Muscle layer of colon (tissue), 2 donors: ENCODE data around the gene GABRG3.
"Not testable (repeated sequence)": the region's sequence is repeated elsewhere in the genome, so short reads cannot be mapped to it uniquely, and the experiment has no call there.

Source experiments
- H3K27ac ChIP-seq: one replicate; pipeline ENCODE4 v1.7.0; 2013; ENCODE audit warnings: low read depth, mild to moderate bottlenecking, low read length, moderate library complexity
- H3K27me3 ChIP-seq, 2 donors: one replicate each; pipeline ENCODE4 v1.7.0; 2013; ENCODE audit warnings: low read length in 2 of 2, mild to moderate bottlenecking in 2 of 2; ENCODE audit not compliant: insufficient read depth in 2 of 2, control insufficient read depth in 1 of 2
- H3K36me3 ChIP-seq: one replicate; pipeline ENCODE4 v1.7.0; 2013; ENCODE audit warnings: mild to moderate bottlenecking, low read length; ENCODE audit not compliant: insufficient read depth
- H3K4me1 ChIP-seq: one replicate; pipeline ENCODE4 v1.7.0; 2013; ENCODE audit warnings: mild to moderate bottlenecking, low read length; ENCODE audit not compliant: insufficient read depth
- H3K4me3 ChIP-seq, 2 donors: one replicate each; pipeline ENCODE4 v1.7.0; 2013; ENCODE audit warnings: low read length in 2 of 2, low read depth in 1 of 2, mild to moderate bottlenecking in 1 of 2, moderate library complexity in 1 of 2
- H3K9ac ChIP-seq: one replicate; pipeline ENCODE4 v1.7.0; 2013; ENCODE audit warnings: low read length
- H3K9me3 ChIP-seq: one replicate; pipeline ENCODE4 v1.7.0; 2013; ENCODE audit warnings: mild to moderate bottlenecking, low read length
- donor health status: abdominal sarcoma.
- donor health status: Adenocarcinoma of cecum.

GABRG3 gene

DNA sequence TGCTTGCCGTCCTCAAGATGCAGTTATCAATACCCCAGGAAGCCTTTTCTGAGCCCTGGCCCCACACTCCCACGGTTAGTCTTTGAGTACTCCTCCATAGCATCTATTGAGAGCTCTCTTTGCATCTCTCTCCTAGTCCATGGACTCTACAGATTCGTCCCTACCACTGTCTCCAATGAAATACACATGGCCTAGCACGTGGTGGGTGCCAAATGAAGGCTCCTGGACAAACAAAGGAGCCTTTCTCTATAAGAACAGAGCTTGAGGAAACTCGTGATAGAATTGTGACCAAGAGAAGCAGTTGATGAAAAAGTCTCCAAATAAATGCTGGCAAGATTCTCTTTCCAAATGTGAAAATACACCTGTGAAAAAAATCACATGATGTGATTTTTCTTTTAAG, 166.1 kb downstream of the GABRG3 start:
- H3K27me3 ChIP-seq, result no peaks in the 10 kb centered on the region
- no peak overlapping the region for H3K27ac ChIP-seq
- no peaks in the 10 kb centered on the region for H3K36me3 ChIP-seq
- H3K4me1 ChIP-seq, result no peaks in the 10 kb centered on the region
- H3K4me3 ChIP-seq, result no peak overlapping the region
- no peaks in the 10 kb centered on the region for H3K9me3 ChIP-seq
- no peak overlapping the region for H3K9ac ChIP-seq

DNA sequence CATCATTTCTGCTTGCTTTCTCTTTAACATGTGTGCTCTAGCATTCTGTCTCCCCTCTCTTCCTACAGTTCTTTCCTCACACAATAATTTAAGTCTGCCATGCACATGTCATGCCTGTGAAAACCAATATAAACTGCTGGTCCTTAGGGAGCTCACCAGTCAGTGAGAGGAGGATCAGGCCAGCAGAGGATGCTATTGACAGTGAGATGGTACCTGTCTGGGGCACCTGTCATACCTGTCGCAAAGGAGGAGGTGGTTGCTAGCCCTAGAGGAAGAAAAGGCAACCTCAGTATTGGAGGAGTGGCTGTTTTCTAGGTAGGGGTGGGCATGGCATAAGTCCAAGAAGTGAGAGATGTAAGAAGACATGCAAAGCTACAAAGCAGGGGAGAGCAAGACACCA, 194.6 kb downstream of the GABRG3 start:
- Histone ChIP-seq H3K27ac (no peak overlapping the region), H3K4me1 (no peaks in the 10 kb centered on the region), H3K4me3 (no peak overlapping the region), H3K27me3 (no peaks in the 10 kb centered on the region), H3K9me3 (no peaks in the 10 kb centered on the region), H3K9ac (no peak overlapping the region), H3K36me3 (no peaks in the 10 kb centered on the region)

GRCh38 chr15:27166917-27167316, 195.9 kb downstream of the GABRG3 start:
- no peak overlapping the region for H3K27ac ChIP-seq
- H3K36me3 ChIP-seq, result no peaks in the 10 kb centered on the region
- no peaks in the 10 kb centered on the region for H3K4me1 ChIP-seq
- no peaks in the 10 kb centered on the region for H3K27me3 ChIP-seq
- no peak overlapping the region for H3K4me3 ChIP-seq
- no peaks in the 10 kb centered on the region for H3K9me3 ChIP-seq
- no peak overlapping the region for H3K9ac ChIP-seq

GRCh38 chr15:27167738-27168137, 196.8 kb downstream of the GABRG3 start:
- H3K27me3 ChIP-seq, result no peaks in the 10 kb centered on the region
- no peak overlapping the region for H3K27ac ChIP-seq
- no peak overlapping the region for H3K9ac ChIP-seq
- no peaks in the 10 kb centered on the region for H3K36me3 ChIP-seq
- H3K9me3 ChIP-seq, result no peaks in the 10 kb centered on the region
- no peaks in the 10 kb centered on the region for H3K4me1 ChIP-seq
- H3K4me3 ChIP-seq, result no peak overlapping the region

GRCh38 chr15:27170851-27171250, 199.9 kb downstream of the GABRG3 start:
- H3K4me3 ChIP-seq, result no peak overlapping the region
- H3K4me1 ChIP-seq, result no peaks in the 10 kb centered on the region
- no peak overlapping the region for H3K27ac ChIP-seq
- H3K36me3 ChIP-seq, result no peaks in the 10 kb centered on the region
- H3K9me3 ChIP-seq, result no peaks in the 10 kb centered on the region
- no peaks in the 10 kb centered on the region for H3K27me3 ChIP-seq
- H3K9ac ChIP-seq, result no peak overlapping the region

DNA sequence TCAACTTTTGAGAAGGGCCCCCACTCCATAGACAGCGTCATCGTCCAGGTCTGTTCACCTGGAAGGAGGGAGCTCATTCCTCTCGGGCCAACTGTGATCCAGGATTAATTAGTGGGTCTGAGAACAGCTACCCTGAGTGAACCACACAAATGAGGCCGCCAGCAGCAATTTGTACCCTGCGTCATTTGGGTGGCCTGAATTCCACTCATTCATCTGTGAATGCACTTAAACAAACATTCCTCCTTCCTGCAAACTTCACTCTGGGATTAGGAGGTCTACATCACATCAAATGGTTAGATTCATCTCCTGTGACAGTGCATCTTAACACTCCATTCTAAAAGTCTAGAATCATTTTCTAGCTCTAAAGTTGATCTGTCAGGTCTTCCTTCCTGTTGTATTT, 201.8 kb downstream of the GABRG3 start:
- no peaks in the 10 kb centered on the region for H3K27me3 ChIP-seq
- no peak overlapping the region for H3K4me3 ChIP-seq
- no peak overlapping the region for H3K27ac ChIP-seq
- H3K9ac ChIP-seq, result no peak overlapping the region
- peaks cover 7% of the 10 kb centered on the region for H3K9me3 ChIP-seq
- H3K36me3 ChIP-seq, result no peaks in the 10 kb centered on the region
- no peaks in the 10 kb centered on the region for H3K4me1 ChIP-seq

- peaks cover 7% of the 10 kb centered on the region for H3K9me3 ChIP-seq
- H3K9ac ChIP-seq, result no peak overlapping the region
- H3K4me3 ChIP-seq, result no peak overlapping the region
- no peak overlapping the region for H3K27ac ChIP-seq
- H3K36me3 ChIP-seq, result no peaks in the 10 kb centered on the region
- no peaks in the 10 kb centered on the region for H3K27me3 ChIP-seq
- no peaks in the 10 kb centered on the region for H3K4me1 ChIP-seq
Observed at GRCh38 chr15:27175472-27176153, 204.6 kb downstream of the GABRG3 start.

- H3K27ac ChIP-seq, result no peak overlapping the region
- H3K36me3 ChIP-seq, result no peaks in the 10 kb centered on the region
- H3K9ac ChIP-seq, result no peak overlapping the region
- H3K9me3 ChIP-seq, result peaks cover 7% of the 10 kb centered on the region
- no peaks in the 10 kb centered on the region for H3K4me1 ChIP-seq
- H3K4me3 ChIP-seq, result no peak overlapping the region
- no peaks in the 10 kb centered on the region for H3K27me3 ChIP-seq
Observed at GRCh38 chr15:27176785-27177406, 205.9 kb downstream of the GABRG3 start.

- peaks cover 7% of the 10 kb centered on the region for H3K9me3 ChIP-seq
- H3K4me1 ChIP-seq, result no peaks in the 10 kb centered on the region
- no peak overlapping the region for H3K4me3 ChIP-seq
- no peaks in the 10 kb centered on the region for H3K27me3 ChIP-seq
- no peak overlapping the region for H3K27ac ChIP-seq
- H3K36me3 ChIP-seq, result no peaks in the 10 kb centered on the region
- no peak overlapping the region for H3K9ac ChIP-seq
Observed at GRCh38 chr15:27179789-27180188, 208.8 kb downstream of the GABRG3 start.

DNA sequence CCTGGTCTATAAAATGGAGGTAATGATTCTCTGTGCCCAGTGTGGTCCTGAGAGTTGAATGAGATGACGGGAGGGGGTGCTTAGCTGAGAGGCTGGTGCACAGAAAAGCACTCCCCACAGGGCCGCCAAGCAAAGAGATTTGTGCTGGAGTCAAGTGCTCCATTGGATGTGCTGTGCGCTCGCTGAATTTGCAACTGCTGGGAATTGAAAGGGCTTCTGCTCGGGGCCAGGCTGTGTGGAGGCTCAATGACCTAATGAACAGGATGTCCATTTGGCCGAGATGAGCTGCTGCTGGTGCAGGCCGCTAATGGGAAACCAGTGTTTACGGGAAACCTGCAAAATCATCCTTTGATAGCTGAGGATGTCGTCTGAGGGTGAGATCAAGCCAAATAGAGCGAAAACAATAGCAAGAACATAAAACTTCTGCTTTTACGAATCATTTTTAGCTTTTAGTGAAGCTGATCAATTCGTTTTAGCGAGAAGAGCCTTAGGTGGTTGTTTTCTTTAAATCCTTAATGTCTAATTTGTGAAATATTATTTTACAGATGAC, 211.7 kb downstream of the GABRG3 start:
- Histone ChIP-seq H3K9me3 (no peaks in the 10 kb centered on the region), H3K9ac (no peak overlapping the region), H3K27me3 (no peaks in the 10 kb centered on the region), H3K27ac (no peak overlapping the region), H3K4me3 (no peak overlapping the region), H3K36me3 (no peaks in the 10 kb centered on the region), H3K4me1 (no peaks in the 10 kb centered on the region)

- no peak overlapping the region for H3K27ac ChIP-seq
- no peaks in the 10 kb centered on the region for H3K27me3 ChIP-seq
- H3K4me1 ChIP-seq, result no peaks in the 10 kb centered on the region
- H3K9me3 ChIP-seq, result no peaks in the 10 kb centered on the region
- H3K36me3 ChIP-seq, result no peaks in the 10 kb centered on the region
- no peak overlapping the region for H3K9ac ChIP-seq
- H3K4me3 ChIP-seq, result no peak overlapping the region
Observed at GRCh38 chr15:27183201-27183600, 212.2 kb downstream of the GABRG3 start.

GRCh38 chr15:27191515-27191914, 220.5 kb downstream of the GABRG3 start:
- not testable (repeated sequence) for H3K27me3 ChIP-seq, H3K36me3 ChIP-seq

More at GRCh38 chr15:27191515-27191914, 220.5 kb downstream of the GABRG3 start:
- not testable (repeated sequence) for H3K9me3 ChIP-seq, H3K9ac ChIP-seq, H3K4me1 ChIP-seq, H3K4me3 ChIP-seq, H3K27ac ChIP-seq
